ENCODE measurements around the gene ITGA8.

The ITGA8 gene

DNA sequence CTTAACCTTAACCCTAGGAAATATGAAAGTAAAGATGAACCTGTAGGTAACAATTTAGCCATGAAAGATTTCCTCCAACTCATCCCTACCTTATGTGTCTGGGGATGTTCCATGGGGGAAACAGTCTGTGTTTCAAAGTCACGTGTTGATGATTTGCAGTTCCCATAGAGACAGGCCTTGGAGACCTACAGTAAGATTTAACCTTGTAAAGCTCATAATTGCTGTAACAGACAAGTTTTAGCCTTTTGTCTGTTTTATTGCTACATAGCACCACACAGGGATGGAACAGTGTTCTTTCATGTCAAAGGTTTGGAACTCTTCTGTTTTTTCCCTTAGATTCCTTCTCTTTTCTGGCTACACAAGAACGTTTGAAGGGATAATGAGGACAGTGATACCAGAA, 35.2 kb upstream of the ITGA8 start:
- no peak overlapping the region for H3K4me3 ChIP-seq (ENCODE audit: low read length)
- no peak for DNase-seq (ENCODE audit: low read depth)
- TF ChIP-seq, protein P1, sequence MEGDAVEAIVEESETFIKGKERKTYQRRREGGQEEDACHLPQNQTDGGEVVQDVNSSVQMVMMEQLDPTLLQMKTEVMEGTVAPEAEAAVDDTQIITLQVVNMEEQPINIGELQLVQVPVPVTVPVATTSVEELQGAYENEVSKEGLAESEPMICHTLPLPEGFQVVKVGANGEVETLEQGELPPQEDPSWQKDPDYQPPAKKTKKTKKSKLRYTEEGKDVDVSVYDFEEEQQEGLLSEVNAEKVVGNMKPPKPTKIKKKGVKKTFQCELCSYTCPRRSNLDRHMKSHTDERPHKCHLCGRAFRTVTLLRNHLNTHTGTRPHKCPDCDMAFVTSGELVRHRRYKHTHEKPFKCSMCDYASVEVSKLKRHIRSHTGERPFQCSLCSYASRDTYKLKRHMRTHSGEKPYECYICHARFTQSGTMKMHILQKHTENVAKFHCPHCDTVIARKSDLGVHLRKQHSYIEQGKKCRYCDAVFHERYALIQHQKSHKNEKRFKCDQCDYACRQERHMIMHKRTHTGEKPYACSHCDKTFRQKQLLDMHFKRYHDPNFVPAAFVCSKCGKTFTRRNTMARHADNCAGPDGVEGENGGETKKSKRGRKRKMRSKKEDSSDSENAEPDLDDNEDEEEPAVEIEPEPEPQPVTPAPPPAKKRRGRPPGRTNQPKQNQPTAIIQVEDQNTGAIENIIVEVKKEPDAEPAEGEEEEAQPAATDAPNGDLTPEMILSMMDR (conservative IDR thresholded peaks at IDR 0.05; ENCODE audit: low read length): no peak

DNA sequence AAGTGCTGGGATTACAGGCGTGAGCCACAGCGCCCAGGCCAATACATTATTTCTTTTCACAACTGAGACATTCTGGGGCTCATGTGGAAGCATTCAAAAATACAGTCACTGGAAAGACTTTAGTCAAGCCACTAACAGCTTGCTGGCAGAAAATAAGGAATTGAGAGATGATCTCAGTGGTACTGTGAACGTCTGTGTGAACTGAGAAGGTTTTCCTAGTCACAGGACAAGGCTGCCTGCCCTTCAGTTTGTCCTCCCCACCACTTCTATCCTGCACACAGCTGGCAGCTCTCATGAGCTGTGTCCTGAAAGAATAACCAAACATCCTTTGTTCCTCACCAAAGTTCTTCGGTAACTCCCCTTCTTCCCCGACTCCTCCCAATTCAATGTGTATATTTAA, 31.3 kb upstream of the ITGA8 start:
- TF ChIP-seq, protein P1 (conservative IDR thresholded peaks at IDR 0.05; ENCODE audit: low read length): no peak
- H3K4me3 ChIP-seq (ENCODE audit: low read length): no peak overlapping the region
- peak; percentile 27 for DNase-seq (ENCODE audit: low read depth)

DNA sequence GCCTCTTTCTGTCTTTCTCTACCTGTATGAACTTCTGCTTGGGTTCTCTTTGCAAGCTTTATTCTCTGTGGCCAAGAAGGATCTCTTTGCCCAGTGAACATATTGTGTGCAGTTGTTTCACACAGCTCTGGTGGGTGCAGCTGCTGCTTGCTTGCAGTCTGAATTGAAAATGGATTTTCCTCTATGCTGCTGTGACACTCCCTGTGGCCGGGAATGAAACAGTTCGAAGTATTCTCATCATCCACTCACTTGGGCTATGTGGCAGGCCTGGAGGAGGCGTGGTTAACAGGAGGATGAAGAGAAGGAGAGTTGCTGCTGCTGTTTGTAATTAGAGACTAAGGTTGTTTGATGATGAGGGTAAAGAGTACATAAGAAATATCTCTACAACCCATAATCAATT, 28.4 kb upstream of the ITGA8 start:
- no peak overlapping the region for H3K4me3 ChIP-seq (ENCODE audit: low read length)
- peak; percentile 38 for DNase-seq (ENCODE audit: low read depth)
- TF ChIP-seq, protein P1 (conservative IDR thresholded peaks at IDR 0.05; ENCODE audit: low read length): no peak; the same call in 1 of the 2 replicates

DNA sequence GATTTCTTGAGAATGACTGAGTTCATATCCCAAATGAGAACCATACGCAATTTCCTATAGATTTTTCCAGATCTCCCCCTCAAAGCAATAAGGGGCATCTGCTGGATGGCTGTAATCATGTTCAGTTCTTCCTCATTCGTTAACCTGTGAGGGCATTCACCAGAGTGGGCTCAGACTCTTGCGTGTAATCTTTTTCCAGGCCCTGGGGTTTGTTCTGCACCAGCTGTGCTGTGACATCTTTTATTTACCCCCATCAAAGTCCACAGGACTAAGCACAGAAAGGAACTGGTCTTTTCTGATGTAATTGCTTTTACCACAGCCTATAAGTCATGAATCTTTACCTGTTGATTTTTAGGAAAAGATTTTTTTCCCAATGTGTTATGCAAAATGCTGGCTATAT, 27.9 kb upstream of the ITGA8 start:
- no peak overlapping the region for H3K4me3 ChIP-seq (ENCODE audit: low read length)
- DNase-seq (ENCODE audit: low read depth): no peak
- TF ChIP-seq, protein P1 (conservative IDR thresholded peaks at IDR 0.05; ENCODE audit: low read length): no peak

DNA sequence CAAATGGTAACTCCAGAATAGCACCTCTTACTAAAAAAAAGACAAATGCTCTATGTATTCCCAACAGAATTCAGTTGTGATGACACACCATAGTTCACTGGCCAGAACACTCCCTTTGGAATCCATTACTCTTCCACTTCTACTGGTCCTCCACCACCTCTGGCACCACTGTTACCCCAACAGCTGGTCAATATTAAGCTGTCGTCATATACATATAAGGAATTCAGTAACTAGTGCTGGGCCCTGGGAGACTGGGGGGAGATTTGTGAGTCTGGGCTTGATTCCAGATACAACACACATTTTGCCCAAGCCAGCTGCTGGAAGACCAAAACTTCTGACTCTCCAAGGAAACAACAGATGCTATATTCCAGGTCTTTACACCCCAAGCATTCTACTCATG, 26.0 kb upstream of the ITGA8 start:
- peak; percentile 94 for DNase-seq (ENCODE audit: low read depth)
- H3K4me3 ChIP-seq (ENCODE audit: low read length): no peak overlapping the region
- TF ChIP-seq, protein P1 (conservative IDR thresholded peaks at IDR 0.05; ENCODE audit: low read length): no peak

DNA sequence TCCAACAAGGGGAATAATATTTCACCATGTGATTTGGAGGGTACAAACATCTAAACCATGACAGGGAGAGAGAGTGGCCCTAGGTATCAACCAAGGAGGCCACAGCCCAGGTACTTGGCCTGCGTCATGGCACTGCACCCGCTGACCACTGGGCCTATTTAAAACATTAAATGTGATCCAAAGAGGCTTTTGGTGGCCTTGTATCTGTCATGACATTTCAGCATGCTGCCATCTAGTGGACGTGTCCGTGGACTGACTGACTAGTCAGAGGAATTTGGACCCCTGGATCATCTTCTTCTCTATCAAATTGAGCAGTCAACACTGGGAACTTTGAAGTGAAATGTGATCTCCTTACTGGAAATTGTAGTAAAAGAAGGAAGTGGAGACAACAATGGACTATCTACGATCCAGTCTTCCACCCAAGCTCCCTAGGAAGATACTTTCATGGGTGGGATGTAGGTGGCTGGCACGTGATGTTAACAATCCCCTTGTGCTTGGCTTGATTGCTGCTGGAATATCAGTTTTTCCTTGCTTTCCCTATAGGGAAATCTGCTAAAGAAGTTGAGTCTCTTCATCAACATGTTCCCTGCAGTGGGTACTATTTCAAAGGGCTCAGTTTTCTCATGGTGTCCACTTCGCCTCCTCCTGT, 24.6 kb upstream of the ITGA8 start:
- H3K4me3 ChIP-seq (ENCODE audit: low read length): no peak overlapping the region
- TF ChIP-seq, protein P1 (conservative IDR thresholded peaks at IDR 0.05; ENCODE audit: low read length): peak; percentile 62
- DNase-seq (ENCODE audit: low read depth): peak; percentile 46

DNA sequence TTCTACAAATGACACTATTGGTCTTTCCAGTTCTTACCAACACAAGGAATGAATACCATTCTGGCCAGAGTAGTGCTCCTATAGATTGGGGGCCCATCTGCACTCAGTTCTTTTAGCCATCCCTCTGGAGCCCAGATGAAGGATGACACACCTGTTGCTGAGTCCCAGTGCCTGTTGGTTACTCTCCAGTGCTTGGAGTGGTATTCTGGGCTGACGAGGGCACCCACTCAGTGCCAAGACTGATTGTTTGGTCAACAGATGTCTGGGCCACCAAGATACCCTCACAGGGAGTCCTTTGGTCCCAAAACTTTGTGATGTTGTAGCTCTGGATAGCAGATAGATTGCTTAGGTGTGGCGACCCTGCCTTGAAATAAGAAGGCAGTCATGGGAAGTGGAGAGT, 23.7 kb upstream of the ITGA8 start:
- TF ChIP-seq, protein P1 (conservative IDR thresholded peaks at IDR 0.05; ENCODE audit: low read length): no peak
- no peak for DNase-seq (ENCODE audit: low read depth)
- no peak overlapping the region for H3K4me3 ChIP-seq (ENCODE audit: low read length)
